ENCODE measurements around the gene POMGNT2.

DNA sequence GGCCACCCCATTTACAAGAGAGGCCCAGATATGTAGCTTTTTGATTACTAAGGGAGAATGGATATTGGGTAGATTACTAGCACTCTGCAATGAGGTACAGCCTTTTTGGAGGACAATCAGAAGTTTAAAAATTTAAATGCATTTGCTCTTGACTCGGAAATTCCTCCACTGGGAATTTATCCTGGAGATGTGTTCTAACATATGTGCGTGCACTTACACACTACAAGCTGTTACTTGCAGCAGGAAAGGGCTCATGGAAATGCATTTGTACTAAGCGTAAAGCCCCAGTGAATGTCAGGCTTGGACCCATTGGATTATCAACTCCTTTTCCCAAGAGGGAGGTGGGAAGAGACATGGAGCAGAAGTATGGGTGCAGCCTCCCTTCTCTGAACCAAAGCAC lies 7.8 kb upstream of the POMGNT2 start:
- TF ChIP-seq, protein P1, sequence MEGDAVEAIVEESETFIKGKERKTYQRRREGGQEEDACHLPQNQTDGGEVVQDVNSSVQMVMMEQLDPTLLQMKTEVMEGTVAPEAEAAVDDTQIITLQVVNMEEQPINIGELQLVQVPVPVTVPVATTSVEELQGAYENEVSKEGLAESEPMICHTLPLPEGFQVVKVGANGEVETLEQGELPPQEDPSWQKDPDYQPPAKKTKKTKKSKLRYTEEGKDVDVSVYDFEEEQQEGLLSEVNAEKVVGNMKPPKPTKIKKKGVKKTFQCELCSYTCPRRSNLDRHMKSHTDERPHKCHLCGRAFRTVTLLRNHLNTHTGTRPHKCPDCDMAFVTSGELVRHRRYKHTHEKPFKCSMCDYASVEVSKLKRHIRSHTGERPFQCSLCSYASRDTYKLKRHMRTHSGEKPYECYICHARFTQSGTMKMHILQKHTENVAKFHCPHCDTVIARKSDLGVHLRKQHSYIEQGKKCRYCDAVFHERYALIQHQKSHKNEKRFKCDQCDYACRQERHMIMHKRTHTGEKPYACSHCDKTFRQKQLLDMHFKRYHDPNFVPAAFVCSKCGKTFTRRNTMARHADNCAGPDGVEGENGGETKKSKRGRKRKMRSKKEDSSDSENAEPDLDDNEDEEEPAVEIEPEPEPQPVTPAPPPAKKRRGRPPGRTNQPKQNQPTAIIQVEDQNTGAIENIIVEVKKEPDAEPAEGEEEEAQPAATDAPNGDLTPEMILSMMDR (IDR thresholded peaks at IDR 0.05) = no peak
- TF ChIP-seq POLR2A (IDR thresholded peaks at IDR 0.05) = no peak

All from testis (tissue), 2 donors.